ENCODE results near the gene FNDC3B. TPM values are rescaled to one million over a fixed set of nuclear protein-coding genes. Genes with fewer than 3 reads are reported as not detected.

Gene FNDC3B
- total and polyA plus RNA-seq, 2 donors (not counting 3 experiments of a cell fraction or from before 2014, with no cell fraction given), result 91.6 to 295 TPM

DNA sequence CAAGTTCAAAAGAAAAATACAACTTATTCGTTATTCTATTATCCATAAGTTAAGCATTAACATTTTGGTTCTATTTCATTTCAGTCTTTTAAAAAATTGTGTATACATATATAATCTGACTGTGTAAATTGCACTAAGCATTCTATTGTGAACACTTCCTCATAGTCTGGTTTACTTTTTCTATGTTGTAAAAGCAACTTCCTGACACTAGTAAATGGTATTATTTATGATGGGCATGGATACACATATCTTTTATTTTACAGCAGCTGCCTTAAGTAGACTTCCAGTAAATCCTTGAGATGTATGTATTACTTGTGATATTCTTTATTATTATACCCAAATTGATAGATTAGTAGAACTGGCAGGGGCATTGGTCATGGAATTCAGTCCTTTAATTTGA is 58.2 kb downstream of the FNDC3B start:
- TF ChIP-seq CTCF (IDR thresholded peaks at IDR 0.05; ENCODE audit: extremely low read depth in 1 of 2, insufficient read depth in 1 of 2, low read depth in 1 of 2, low read length in 2 of 2) (no peak), EZH2 (IDR thresholded peaks at IDR 0.05; ENCODE audit: borderline replicate concordance, low read depth, low read length, severe bottlenecking) (no peak), FOS (IDR thresholded peaks at IDR 0.05; ENCODE audit: borderline replicate concordance, insufficient read depth, low read length) (no peak), POLR2A (IDR thresholded peaks at IDR 0.05; ENCODE audit: low read depth, low read length) (no peak), GATA2 (IDR thresholded peaks at IDR 0.05; ENCODE audit: insufficient read depth, insufficient read length, low read depth, low read length) (no peak), POLR2AphosphoS5 (IDR thresholded peaks at IDR 0.05; ENCODE audit: insufficient read depth, low read depth, low read length) (no peak)
- H3K4me3 ChIP-seq (replicated peaks in 1 of 3; ENCODE audit: insufficient read depth in 1 of 3, low read depth in 1 of 3, low read length in 3 of 3), result no peak overlapping the region
- peaks cover 0 to 2% of the 10 kb centered on the region in 2 experiments for H3K36me3 ChIP-seq (ENCODE audit: control insufficient read depth in 2 of 2, extremely low read depth in 1 of 2, insufficient read depth in 2 of 2, low read length in 2 of 2)
- H3K9ac ChIP-seq (replicated peaks; ENCODE audit: extremely low read depth, insufficient read depth, low read length), result no peak overlapping the region
- DNase-seq (ENCODE audit: low read depth, low spot score) (no peak), FAIRE-seq (no peak)
- POLR2A ChIA-PET, result interaction anchor here (0.6 kb wide), 1 partner anchor 76 kb away, joined by 9 read pairs; no protein-coding TSS in a partner anchor
- no peak overlapping the region for H3K4me2 ChIP-seq (ENCODE audit: insufficient read depth, low read length)
- dilution Hi-C loops (cut with MboI; ENCODE audit: extremely low pct_ligation_motif_present, low sequenced_read_pairs), result no loop called here
- H3K4me1 ChIP-seq (ENCODE audit: control insufficient read depth, extremely low read depth, insufficient read depth, low read length), result peaks cover 49% of the 10 kb centered on the region
- H3K79me2 ChIP-seq (ENCODE audit: control insufficient read depth, insufficient read depth, low read length), result peaks cover 94% of the 10 kb centered on the region
- H3K27ac ChIP-seq (ENCODE audit: insufficient read depth, low read depth, low read length), result no peak overlapping the region
- H2AFZ ChIP-seq (ENCODE audit: low read depth, low read length), result no peak overlapping the region
- CTCF ChIA-PET, result interaction anchor here (2.0 kb wide), 1 partner anchor 10 kb away, joined by 5 read pairs; no protein-coding TSS in a partner anchor
- intact Hi-C loops (cut with micrococcal nuclease), result no loop called here
- H3K9me3 ChIP-seq (replicated peaks; ENCODE audit: control insufficient read depth, insufficient read depth, low read length), result no peaks in the 10 kb centered on the region
- H4K20me1 ChIP-seq (replicated peaks; ENCODE audit: control insufficient read depth, extremely low read depth, insufficient read depth, low read length), result peaks cover 28% of the 10 kb centered on the region
- no TSS peak for BruUV-seq (replicated peaks)
- no peaks in the 10 kb centered on the region for H3K27me3 ChIP-seq (ENCODE audit: control insufficient read depth in 2 of 2, insufficient read depth in 2 of 2, low read length in 2 of 2)
- no peaks in the 10 kb centered on the region for H3K9me1 ChIP-seq (replicated peaks; ENCODE audit: control insufficient read depth, extremely low read depth, insufficient read depth, low read length)
